HL-60 (cell line): ENCODE data around the gene PCK1.

Experiments
- DNase-seq, 2 experiments: peaks; one replicate each; pipeline ENCODE4 v3.0.0-alpha.2; 2010 to 2020; ENCODE audit warnings: low read depth in 1 of 2, low spot score in 1 of 2
- H3K27ac ChIP-seq: fragments of 250-450 bp; sonication (Bioruptor Pico); replicated peaks from 2 replicates; pipeline ENCODE4 v1.5.1; 2020; ENCODE audit warnings: mild to moderate bottlenecking, moderate library complexity
- H3K27me3 ChIP-seq: fragments of 250-450 bp; sonication (Bioruptor Pico); 2 replicates; pipeline ENCODE4 v1.5.1; 2021; ENCODE audit warnings: mild to moderate bottlenecking, moderate library complexity; ENCODE audit not compliant: insufficient read depth, poor library complexity, severe bottlenecking
- H3K4me3 ChIP-seq: replicated peaks from 2 replicates; pipeline ENCODE4 v1.5.1; 2011; ENCODE audit warnings: mild to moderate bottlenecking, control low read depth, low read length; ENCODE audit not compliant: insufficient read depth
- CTCF ChIP-seq: IDR thresholded peaks from one replicate; pipeline ENCODE4 v1.5.1; 2011; ENCODE audit warnings: low read length, control low read depth, inconsistent platforms; ENCODE audit not compliant: insufficient read depth
- GABPA ChIP-seq: IDR thresholded peaks from 2 replicates; pipeline ENCODE4 v1.6.1; 2012; ENCODE audit warnings: low read depth
- POLR2AphosphoS5 ChIP-seq: IDR thresholded peaks from 2 replicates; pipeline ENCODE4 v1.6.1; 2012; ENCODE audit warnings: low read depth
- REST ChIP-seq: IDR thresholded peaks from 2 replicates; pipeline ENCODE4 v1.6.1; 2012; ENCODE audit warnings: low read depth; ENCODE audit not compliant: insufficient replicate concordance
- SPI1 ChIP-seq: IDR thresholded peaks from 2 replicates; pipeline ENCODE4 v1.6.1; 2012; ENCODE audit warnings: low read depth, mild to moderate bottlenecking, borderline replicate concordance

PCK1 gene

GRCh38 chr20:57578476-57579165 is 17.7 kb downstream of the PCK1 start:
- DNase-seq: no peak
- Histone ChIP-seq H3K4me3 (no peak overlapping the region), H3K27ac (no peak overlapping the region), H3K27me3 (peaks cover 12% of the 10 kb centered on the region)
- TF ChIP-seq CTCF: no peak
- TF ChIP-seq GABPA: no peak
- no peak for TF ChIP-seq REST
- no peak for TF ChIP-seq SPI1
- TF ChIP-seq POLR2AphosphoS5: no peak

- no peak for DNase-seq
- TF ChIP-seq CTCF (no peak), SPI1 (no peak), POLR2AphosphoS5 (no peak), GABPA (no peak), REST (no peak)
- no peak overlapping the region for H3K4me3 ChIP-seq
- peaks cover 12% of the 10 kb centered on the region for H3K27me3 ChIP-seq
- no peak overlapping the region for H3K27ac ChIP-seq
Measured at GRCh38 chr20:57579331-57579897, 18.5 kb downstream of the PCK1 start.

GRCh38 chr20:57579898-57580447 is 19.1 kb downstream of the PCK1 start:
- H3K4me3 ChIP-seq: no peak overlapping the region
- H3K27ac ChIP-seq: no peak overlapping the region
- H3K27me3 ChIP-seq: peaks cover 11% of the 10 kb centered on the region
- DNase-seq: no peak
- TF ChIP-seq POLR2AphosphoS5: no peak
- no peak for TF ChIP-seq REST
- no peak for TF ChIP-seq SPI1
- TF ChIP-seq CTCF: no peak
- TF ChIP-seq GABPA: no peak
